Anterior cingulate cortex (tissue), 58 donors: ENCODE data around the gene BLNK.

Experiments
- DNase-seq, 58 donors: peaks; one replicate each; lab custom pipeline; 2025; lab: John Stamatoyannopoulos, UW

Gene BLNK

DNA sequence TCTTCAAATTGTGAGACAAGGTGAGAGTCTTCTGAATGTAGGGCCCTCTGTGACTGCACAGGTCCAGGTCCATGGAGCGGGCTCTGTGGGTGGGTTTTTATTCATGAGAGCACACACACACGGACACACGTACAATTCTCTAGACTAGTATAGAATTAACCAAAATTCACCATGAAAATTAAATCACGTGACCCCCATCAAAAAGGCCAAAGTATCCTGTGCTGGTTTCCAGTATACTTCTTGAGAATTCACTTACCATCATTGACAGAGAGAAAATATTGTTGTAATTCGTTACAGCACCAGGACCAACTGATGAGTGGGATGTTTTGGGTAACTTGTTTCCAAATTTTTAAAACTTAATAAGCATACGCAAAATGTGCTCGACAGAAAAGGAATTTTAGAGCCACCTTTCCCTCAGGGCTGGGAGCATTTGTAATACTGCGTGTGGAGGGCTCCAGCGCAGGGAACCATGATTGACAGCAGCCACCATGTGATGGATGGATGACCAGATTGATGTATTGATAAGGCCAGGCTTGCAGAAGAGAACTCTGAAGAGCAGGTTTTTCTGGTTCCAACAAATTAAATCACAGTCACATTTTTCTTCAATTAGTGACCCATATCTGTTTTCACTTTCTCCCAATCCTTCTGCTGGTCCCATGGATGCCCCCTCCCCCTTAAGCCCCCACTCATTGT is 18.0 kb upstream of the BLNK start:
- DNase-seq, result no peak

GRCh38 chr10:96288151-96288621 is 16.8 kb upstream of the BLNK start:
- DNase-seq, result no peak

DNA sequence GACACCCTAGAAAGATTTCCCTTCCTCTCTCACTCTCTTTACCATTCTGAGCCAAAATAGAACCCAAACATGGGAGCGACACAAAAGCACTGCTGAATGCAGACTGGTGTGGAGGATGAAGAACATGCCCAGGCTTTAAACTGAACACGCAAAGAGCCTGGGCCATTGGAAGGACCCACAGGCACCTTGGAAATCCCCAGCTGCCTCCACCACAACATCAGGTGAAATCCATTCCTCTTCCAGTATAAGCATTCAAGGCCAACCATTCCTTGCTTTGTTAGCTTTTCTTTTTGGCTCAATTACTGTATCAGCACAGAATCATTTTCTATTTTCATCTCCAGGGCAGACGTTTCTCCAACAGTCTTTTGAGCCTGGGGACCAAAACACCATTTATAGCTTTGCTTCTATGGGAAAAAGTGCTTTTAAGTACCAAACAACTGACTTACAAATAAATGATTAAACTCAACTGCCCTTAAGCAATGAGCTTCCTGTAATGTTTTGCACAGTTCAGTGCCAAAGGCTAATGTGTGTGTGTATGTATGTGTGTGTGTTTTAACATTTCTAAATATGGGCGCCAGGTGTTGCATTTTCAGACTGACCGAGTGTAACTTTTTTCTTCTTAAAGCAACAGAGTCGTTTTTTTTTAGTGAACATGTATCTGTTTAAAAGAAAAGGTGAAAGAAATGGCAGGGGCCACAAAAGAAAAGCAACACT is 16.2 kb upstream of the BLNK start:
- no peak for DNase-seq

GRCh38 chr10:96285331-96285752 is 14.0 kb upstream of the BLNK start:
- DNase-seq, result no peak

DNA sequence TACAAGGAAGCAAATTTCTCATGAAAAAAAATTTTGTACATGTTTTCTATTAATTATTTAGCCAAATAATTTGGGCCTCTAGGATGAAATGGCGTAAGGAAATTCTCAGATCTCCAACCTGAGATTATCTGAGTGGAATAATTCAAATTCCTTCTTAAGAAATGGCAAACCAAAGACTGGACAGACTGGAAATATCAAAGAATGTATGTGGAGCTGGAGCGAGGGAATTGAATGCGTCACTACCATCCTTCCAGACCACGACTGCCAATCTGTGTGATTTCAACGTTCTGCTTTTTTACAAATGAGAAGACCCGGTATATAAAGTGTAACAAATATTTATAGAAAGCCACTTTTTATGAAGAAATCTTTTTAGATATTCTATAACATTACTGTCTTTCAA is 12.4 kb upstream of the BLNK start:
- no peak for DNase-seq

GRCh38 chr10:96283351-96283750 is 12.0 kb upstream of the BLNK start:
- no peak for DNase-seq

- no peak for DNase-seq
Measured at GRCh38 chr10:96281444-96282029, 10.2 kb upstream of the BLNK start.

- no peak for DNase-seq
Measured at GRCh38 chr10:96280859-96281258, 9.5 kb upstream of the BLNK start.

DNA sequence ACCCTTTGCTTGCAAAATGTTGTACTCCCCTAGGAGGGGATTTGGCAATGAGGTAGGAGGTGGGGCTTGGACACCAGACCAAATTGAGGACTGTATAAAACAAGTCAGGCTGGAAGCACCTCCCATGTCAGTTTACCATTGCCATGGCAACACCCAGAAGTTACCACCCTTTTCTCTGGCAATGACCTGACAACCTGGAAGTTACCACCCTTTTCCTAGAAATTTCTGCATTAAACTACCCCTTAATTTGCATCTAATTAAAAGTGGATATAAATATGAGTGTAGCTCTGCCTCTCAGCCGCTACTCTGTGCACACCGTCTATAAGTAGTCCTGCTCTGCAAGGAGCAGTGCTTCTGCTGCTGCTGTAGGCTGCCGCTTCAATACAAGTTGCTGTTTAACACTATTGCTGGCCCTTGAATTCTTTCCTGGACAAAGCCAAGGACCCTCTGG is 7.8 kb upstream of the BLNK start:
- DNase-seq, result no peak

- no peak for DNase-seq
Measured at GRCh38 chr10:96276831-96277230, 5.5 kb upstream of the BLNK start.

- DNase-seq, result no peak
Measured at GRCh38 chr10:96276426-96276825, 5.1 kb upstream of the BLNK start.

DNA sequence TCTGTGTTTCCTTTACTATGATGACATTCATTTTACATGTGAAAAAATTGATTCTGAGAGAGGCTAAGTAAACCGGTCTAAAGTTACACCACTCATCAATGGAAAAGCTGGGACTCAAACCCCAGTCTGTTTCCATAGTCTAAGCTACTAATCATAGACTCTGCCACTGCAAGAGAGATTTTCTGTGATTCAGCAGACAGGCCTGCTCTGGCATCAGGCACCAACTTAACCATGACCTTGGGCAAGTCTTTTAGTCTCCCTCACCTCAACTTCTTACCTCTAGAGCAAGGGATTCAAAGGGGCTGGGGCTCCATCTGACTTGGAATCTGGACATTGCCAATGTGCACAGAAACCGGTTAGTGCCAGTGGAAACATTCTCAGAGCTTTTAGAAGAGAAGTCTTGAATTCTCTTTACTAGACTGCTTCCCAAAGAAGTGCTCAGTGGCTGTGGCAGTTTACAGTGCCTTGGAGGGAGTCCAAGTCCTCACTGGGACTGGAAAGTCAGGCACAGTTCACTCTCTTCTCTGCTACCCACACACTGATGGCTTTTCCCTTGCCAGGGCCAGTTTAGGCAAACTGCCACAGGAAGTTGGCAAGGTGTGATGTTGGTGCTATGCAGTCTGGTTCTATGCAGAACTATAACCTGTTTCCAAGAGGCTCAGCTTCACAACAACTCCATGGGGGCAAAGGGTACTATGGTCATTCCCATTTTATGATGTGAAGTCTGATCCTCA is 4.5 kb upstream of the BLNK start:
- DNase-seq, result peak in 17 of 58 donors; percentile 4 to 52 (median 22)

- DNase-seq, result no peak
Measured at GRCh38 chr10:96272316-96273280, 1.2 kb upstream of the BLNK start.

- DNase-seq, result no peak
Measured at GRCh38 chr10:96270571-96270970, 798 bp downstream of the BLNK start.

DNA sequence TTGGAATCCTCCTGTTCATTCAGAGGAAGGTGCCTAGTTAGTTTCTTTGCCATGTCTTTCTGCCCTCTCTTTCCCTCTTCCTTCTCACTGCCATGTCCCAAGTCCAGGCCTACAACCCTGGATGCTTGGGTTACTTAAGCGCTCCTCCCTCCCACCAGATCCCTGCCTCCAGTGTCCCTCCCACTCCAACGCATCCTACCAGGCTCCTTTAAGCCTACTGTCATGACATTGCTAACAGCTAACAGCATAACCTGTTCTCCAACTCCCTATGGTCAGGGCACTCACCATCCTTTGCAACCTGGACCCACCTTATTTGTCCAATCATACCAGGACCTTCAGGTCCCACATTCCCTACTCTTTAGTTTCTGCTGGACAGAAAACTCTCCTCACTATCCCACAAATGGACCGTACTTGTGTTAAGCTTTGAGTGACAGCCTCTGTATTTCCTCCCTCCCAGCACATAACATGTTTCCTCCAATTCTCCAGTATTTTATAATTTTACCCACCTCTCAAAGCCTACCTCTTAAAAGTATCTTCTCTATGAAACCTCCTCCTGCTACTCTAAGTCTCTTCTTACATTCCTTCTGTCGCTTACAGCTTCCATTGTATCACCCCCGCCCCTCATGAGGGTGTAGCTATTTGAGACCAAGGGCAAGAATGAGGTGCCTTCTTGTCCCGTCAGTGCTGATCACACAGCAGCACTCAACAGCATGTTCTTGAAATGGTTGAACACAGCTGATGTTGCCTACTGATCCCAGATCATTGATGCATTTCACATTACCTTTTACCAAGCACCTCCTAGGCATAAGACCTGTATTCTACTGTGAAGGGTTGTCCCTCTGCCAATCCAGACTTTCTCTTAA is 1.7 kb downstream of the BLNK start:
- DNase-seq, result no peak

GRCh38 chr10:96268341-96268909 is 2.9 kb downstream of the BLNK start:
- no peak for DNase-seq

DNA sequence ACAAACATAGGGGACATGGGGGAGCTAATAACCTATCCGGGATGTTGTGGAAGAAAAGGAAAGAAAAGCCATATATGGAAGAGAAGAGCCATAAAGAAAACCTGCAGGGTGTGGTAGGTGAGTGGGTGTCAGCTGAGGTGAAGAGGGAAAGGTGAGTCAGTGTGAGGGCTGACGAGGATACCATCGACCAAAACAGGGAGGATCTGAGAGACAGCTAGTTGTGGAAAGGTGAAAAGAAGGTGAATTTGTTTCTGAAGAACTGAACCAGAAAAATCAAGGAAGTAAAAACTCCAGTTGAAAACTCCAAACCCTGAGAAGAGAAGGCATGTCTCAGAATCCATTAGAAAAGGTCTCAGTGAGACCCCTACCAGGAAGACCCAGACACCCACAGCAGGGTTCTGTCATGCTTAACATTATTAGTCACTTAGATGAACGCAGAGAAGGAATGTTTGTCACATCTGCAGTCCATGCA is 4.1 kb downstream of the BLNK start:
- no peak for DNase-seq

DNA sequence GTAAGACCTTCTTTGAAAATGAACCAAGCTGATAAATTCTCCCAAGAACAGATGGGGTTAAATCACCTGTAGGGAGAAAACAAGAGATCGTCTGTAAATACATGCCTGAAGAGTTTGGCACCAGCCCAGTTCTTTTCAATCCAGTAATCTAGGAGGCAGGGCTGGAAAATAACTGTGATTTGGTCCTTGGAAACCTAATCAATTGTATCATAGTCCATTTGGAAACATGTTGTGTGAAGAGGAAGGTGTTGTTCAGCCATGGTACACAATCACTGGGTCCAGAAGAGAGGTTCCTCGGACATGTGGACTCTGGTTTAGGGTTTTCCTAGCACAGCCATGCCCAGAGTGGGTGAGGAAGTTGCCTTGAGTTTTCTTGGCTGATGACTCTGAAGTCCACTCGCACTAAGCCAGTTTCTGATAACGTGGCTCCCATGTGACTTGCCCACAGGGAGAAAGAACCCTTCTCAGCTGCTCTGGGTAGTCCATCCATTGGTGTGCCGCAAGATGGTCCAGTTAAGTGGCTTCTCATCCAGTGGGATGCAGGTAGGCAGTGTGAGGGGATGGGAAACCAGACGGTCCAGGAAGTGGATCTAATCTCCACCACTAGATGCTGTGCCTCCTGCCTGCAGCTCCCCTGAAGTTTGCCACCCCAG is 5.1 kb downstream of the BLNK start:
- no peak for DNase-seq
